GM12878 (cell line): ENCODE measurements around the gene C16orf87. TPM values are rescaled to one million over a fixed set of nuclear protein-coding genes. Genes with fewer than 3 reads are reported as not detected.

Source experiments
- ATAC-seq: fragments of 200-7000 bp; cut with Tn5 transposase; 3 replicates; pipeline ENCODE4 v1.9.1; 2020; ENCODE audit warnings: mild to moderate bottlenecking, moderate library complexity
- BruUV-seq: library from RNA; stranded (reverse); fragments of 400-500 nt; replicated peaks from 2 replicates; lab custom pipeline; 2021; lab: Mats Ljungman, UMichigan
- CTCF ChIA-PET: fragments of 300-600 bp; sonication (Branson Sonifier 250); formaldehyde crosslinking; extraction: SDS; loops from one replicate; lab custom pipeline; 2021; ENCODE audit warnings: inconsistent platforms; lab: Yijun Ruan, JAX
- POLR2A ChIA-PET: fragments of 350-600 bp; formaldehyde crosslinking; extraction: SDS; loops from one replicate; lab custom pipeline; 2021; ENCODE audit warnings: inconsistent platforms; lab: Charles Lee
- RAD21 ChIA-PET: fragments of 300-600 bp; sonication (Branson Sonifier 250); formaldehyde crosslinking; loops from one replicate; lab custom pipeline; 2023; ENCODE audit warnings: antibody characterized with exemption; ENCODE audit not compliant: unreplicated experiment; lab: Charles Lee
- SMC1A ChIA-PET: fragments of 300-600 bp; sonication (Branson Sonifier 250); formaldehyde crosslinking; loops from one replicate; lab custom pipeline; 2023; ENCODE audit not compliant: unreplicated experiment, uncharacterized antibody; lab: Charles Lee
- DNase-seq: peaks from one replicate; pipeline ENCODE4 v3.0.0-alpha.2; 2011; ENCODE audit warnings: low read depth, low spot score
- FAIRE-seq: peaks from 3 replicates; lab custom pipeline; 2011; peaks lifted over from hg19 to GRCh38; lab: Jason Lieb, UNC
- H2AFZ ChIP-seq: 2 replicates; pipeline ENCODE4 v1.6.0; 2011; ENCODE audit warnings: low read depth, low read length, control low read depth; ENCODE audit not compliant: control insufficient read depth
- H3K27ac ChIP-seq: 2 replicates; pipeline ENCODE4 v1.5.1; 2011; ENCODE audit warnings: control low read depth; ENCODE audit not compliant: control insufficient read depth, insufficient read depth
- H3K27me3 ChIP-seq, 2 experiments: replicated peaks in 1 of 2; 2 replicates each; pipeline versions ENCODE4 v1.6.0 to v1.6.1; 2011; ENCODE audit warnings: low read length in 1 of 2; ENCODE audit not compliant: control insufficient read depth in 2 of 2, insufficient read depth in 2 of 2
- H3K36me3 ChIP-seq, 2 experiments: 2 replicates each; pipeline ENCODE4 v1.5.1; 2011; ENCODE audit warnings: low read length in 1 of 2; ENCODE audit not compliant: control insufficient read depth in 2 of 2, insufficient read depth in 2 of 2
- H3K4me1 ChIP-seq: 2 replicates; pipeline ENCODE4 v1.6.1; 2011; ENCODE audit warnings: mild to moderate bottlenecking, low read length, moderate library complexity, mixed read lengths; ENCODE audit not compliant: control insufficient read depth, insufficient read depth
- H3K4me2 ChIP-seq: 2 replicates; pipeline ENCODE4 v1.6.0; 2011; ENCODE audit warnings: control low read depth; ENCODE audit not compliant: control insufficient read depth, insufficient read depth
- H3K4me3 ChIP-seq: fragments of 200-600 bp; sonication (generic); 2 replicates; pipeline ENCODE4 v1.5.1; 2016
- H3K79me2 ChIP-seq: 2 replicates; pipeline ENCODE4 v1.6.0; 2011; ENCODE audit warnings: low read length; ENCODE audit not compliant: control insufficient read depth, insufficient read depth
- H3K9ac ChIP-seq: 2 replicates; pipeline ENCODE4 v1.8.0; 2011; ENCODE audit warnings: low read length, control low read depth, mixed read lengths; ENCODE audit not compliant: control insufficient read depth, insufficient read depth
- H3K9me3 ChIP-seq: replicated peaks from 3 replicates; pipeline ENCODE4 v1.5.1; 2011; ENCODE audit warnings: mild to moderate bottlenecking, low read length; ENCODE audit not compliant: control insufficient read depth, insufficient read depth
- H4K20me1 ChIP-seq: 2 replicates; pipeline ENCODE4 v1.6.0; 2011; ENCODE audit not compliant: control insufficient read depth, insufficient read depth
- BCL11A ChIP-seq: IDR thresholded peaks from 2 replicates; pipeline ENCODE4 v1.6.1; 2011; ENCODE audit warnings: low read depth, low read length
- EZH2 ChIP-seq: IDR thresholded peaks from 2 replicates; pipeline ENCODE4 v1.6.1; 2012; ENCODE audit warnings: low read depth, mild to moderate bottlenecking, control low read depth, inconsistent platforms, low read length, borderline replicate concordance; ENCODE audit not compliant: control insufficient read depth
- HDAC6 ChIP-seq: fragments of 200-600 bp; sonication (generic); IDR thresholded peaks from one replicate; pipeline ENCODE4 v1.8.0; 2017; ENCODE audit warnings: antibody characterized with exemption; ENCODE audit not compliant: unreplicated experiment
- HDGF ChIP-seq: fragments of 450-650 bp; IDR thresholded peaks from 2 replicates; pipeline ENCODE4 v1.6.1; 2016; ENCODE audit warnings: antibody characterized with exemption
- IKZF1 ChIP-seq: fragments of 450-650 bp; conservative IDR thresholded peaks from 2 replicates; pipeline ENCODE4 v1.6.1; 2017; ENCODE audit warnings: antibody characterized with exemption, mild to moderate bottlenecking
- IKZF2 ChIP-seq, 2 experiments: fragments of 450-650 bp; IDR thresholded peaks; 2 replicates each; pipeline ENCODE4 v1.6.1; 2017; ENCODE audit warnings: mild to moderate bottlenecking in 2 of 2, moderate library complexity in 2 of 2
- KLF5 ChIP-seq: fragments of 450-650 bp; IDR thresholded peaks from 2 replicates; pipeline ENCODE4 v1.6.1; 2014; ENCODE audit warnings: mild to moderate bottlenecking; ENCODE audit not compliant: partially characterized antibody
- NFYB ChIP-seq: IDR thresholded peaks from 2 replicates; pipeline ENCODE4 v1.6.1; 2011; ENCODE audit warnings: low read depth, mild to moderate bottlenecking, low read length, improper control_type of control experiment, moderate library complexity; ENCODE audit not compliant: insufficient read depth
- SIN3A ChIP-seq: IDR thresholded peaks from 2 replicates; pipeline ENCODE4 v1.6.1; 2012; ENCODE audit warnings: low read depth, low read length, improper control_type of control experiment
- SUZ12 ChIP-seq: fragments of 200-600 bp; sonication (generic); IDR thresholded peaks from one replicate; pipeline ENCODE4 v1.6.1; 2018; ENCODE audit warnings: antibody characterized with exemption, mild to moderate bottlenecking; ENCODE audit not compliant: unreplicated experiment
- TARDBP ChIP-seq: IDR thresholded peaks from 2 replicates; pipeline ENCODE4 v1.6.1; 2016; ENCODE audit warnings: borderline replicate concordance
- TCF3 ChIP-seq: IDR thresholded peaks from 2 replicates; pipeline ENCODE4 v1.6.1; 2012; ENCODE audit warnings: low read depth, mild to moderate bottlenecking, low read length, borderline replicate concordance; ENCODE audit not compliant: insufficient read depth
- TCF7 ChIP-seq: IDR thresholded peaks from 2 replicates; pipeline ENCODE4 v1.6.1; 2014; ENCODE audit warnings: antibody characterized with exemption, borderline replicate concordance
- YBX1 ChIP-seq: fragments of 450-650 bp; IDR thresholded peaks from 2 replicates; pipeline ENCODE4 v1.6.1; 2016; ENCODE audit warnings: antibody characterized with exemption
- ZBED1 ChIP-seq: IDR thresholded peaks from 2 replicates; pipeline ENCODE4 v1.6.1; 2016; ENCODE audit warnings: borderline replicate concordance
- ZSCAN29 ChIP-seq: fragments of 450-650 bp; IDR thresholded peaks from 2 replicates; pipeline ENCODE4 v1.6.1; 2017; ENCODE audit warnings: mild to moderate bottlenecking, moderate library complexity
- WGBS: methylation state at CpG from one replicate; pipeline ENCODE4 v1.1.6; 2016; ENCODE audit warnings: low lambda C conversion rate; ENCODE audit not compliant: insufficient replicate concordance, insufficient coverage; ENCODE audit errors: missing lambda C conversion rate; 5-methylcytosine and 5-hydroxymethylcytosine counted together
- in situ Hi-C: fragments of 300-500 bp; cut with MboI; formaldehyde crosslinking; loops from 9 replicates; pipeline ENCODE4 v1.14.3; 2018; ENCODE audit warnings: mixed read lengths
- intact Hi-C: fragments of 100-400 bp; cut with micrococcal nuclease; formaldehyde crosslinking; loops from one replicate; pipeline ENCODE4 v1.14.2; 2022; ENCODE audit not compliant: unreplicated experiment
- polyA plus RNA-seq, 11 experiments: library from polyadenylated mRNA; depleted of rRNA in 4 of 11; unstranded in 6 of 11; stranded (reverse) in 5 of 11; fragments of >200 nt; fragmentation: Nextera tagmentation in 4 of 11; fragmentation: Illumina TruSeq in 1 of 11; extraction: Ambion mirVana in 4 of 11; extraction: Trizol in 1 of 11; gene quantifications; 1 replicate in 1 of 11; 2 replicates in 10 of 11; pipeline versions ENCODE4 v1.2.1 to v1.2.3, GENCODE V29; 2011 to 2016; ENCODE audit warnings: inconsistent platforms in 2 of 11, missing spikeins in 2 of 11, low read depth in 1 of 11
- total RNA-seq, 4 experiments: library from RNA; depleted of rRNA in 3 of 4; stranded (reverse); fragments of >200 nt in 3 of 4; fragmentation: Illumina TruSeq in 1 of 4; extraction: Trizol in 1 of 4; gene quantifications; 2 replicates each; pipeline versions ENCODE4 v1.2.1 to v1.2.3, GENCODE V29; 2013 to 2021
- TF ChIP-seq, protein P1 (sequence below): fragments of 450-650 bp; IDR thresholded peaks from 2 replicates; pipeline ENCODE4 v1.6.1; 2017; ENCODE audit warnings: mild to moderate bottlenecking, moderate library complexity
- TF ChIP-seq, protein P2 (sequence below): IDR thresholded peaks from 2 replicates; pipeline ENCODE4 v1.6.1; 2011; ENCODE audit warnings: low read depth, mild to moderate bottlenecking, low read length, moderate library complexity, borderline replicate concordance; ENCODE audit errors: extremely low read depth
- TF ChIP-seq, protein P3 (sequence below): IDR thresholded peaks from 2 replicates; pipeline ENCODE4 v1.6.1; 2011; ENCODE audit warnings: low read depth, low read length, improper control_type of control experiment, borderline replicate concordance

The C16orf87 gene
- total and polyA plus RNA-seq, 10 of the 15 experiments (the other 5 are each of a cell fraction or from before 2014, with no cell fraction given): 18.4 to 72.6 (median 31.0) TPM

DNA sequence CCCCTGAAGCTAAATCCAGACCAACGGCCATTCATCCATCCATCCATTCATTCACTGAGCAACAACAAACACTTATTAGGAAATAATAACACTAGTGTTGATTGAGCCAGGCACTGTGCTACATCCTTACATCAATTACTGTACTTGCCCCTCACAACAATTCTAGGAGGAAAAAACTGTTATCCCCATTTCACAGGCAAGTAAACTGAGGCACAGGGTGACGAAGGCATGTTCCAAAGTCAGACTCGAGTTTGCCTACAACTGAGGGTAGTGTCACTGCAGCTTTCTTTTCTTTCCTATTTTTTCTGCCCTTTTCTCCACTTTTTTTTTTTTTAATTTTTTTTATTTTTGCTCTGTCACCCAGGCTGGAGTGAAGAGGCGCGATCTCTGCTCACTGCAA, 71.7 kb downstream of the C16orf87 start (continued):
- TF ChIP-seq TCF7: no peak

DNA sequence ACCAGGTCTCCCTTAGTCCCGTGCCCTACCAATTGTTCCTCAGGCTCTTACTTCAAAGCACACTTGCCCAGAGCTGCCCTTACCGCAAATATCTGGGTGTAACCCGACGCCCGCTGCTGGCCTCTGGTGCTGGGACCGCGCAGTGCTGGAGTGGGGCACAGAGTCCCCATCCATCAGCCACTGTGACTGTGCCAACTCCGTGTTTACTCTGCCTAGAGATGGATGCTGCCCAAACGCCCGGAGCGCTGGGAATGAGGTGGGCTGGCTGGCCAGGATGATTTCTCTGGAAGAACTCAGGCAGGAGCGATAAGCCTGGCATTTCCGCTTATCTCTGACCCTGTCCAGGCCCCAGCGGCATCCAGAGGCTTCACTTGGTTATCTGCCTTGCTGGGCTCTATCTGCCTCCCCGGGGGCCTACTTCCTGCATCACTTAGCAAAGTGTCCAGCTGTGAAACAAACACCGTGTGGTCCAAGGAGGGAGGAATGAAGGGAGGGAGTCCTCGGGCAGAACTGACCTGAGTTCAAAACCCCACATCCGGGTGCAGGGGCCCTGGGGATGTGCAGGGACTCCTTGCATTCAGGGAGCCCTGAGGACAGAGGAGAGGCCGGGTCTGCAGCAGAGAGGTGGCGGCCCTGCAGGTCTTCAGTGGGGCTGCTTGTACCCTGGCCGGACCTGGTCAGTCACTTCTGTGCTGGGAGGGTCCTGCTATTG, 73.5 kb downstream of the C16orf87 start:
- CTCF ChIA-PET: no interaction called here
- ATAC-seq (no peak), FAIRE-seq (no peak)

More for the DNA sequence above, 73.5 kb downstream of the C16orf87 start:
- Histone ChIP-seq H4K20me1 (no peaks in the 10 kb centered on the region), H3K9me3 (no peaks in the 10 kb centered on the region), H3K4me2 (no peak overlapping the region), H3K4me3 (no peak overlapping the region), H3K79me2 (no peaks in the 10 kb centered on the region), H3K27me3 (no peaks in the 10 kb centered on the region), H2AFZ (no peak overlapping the region), H3K4me1 (peaks cover 3% of the 10 kb centered on the region), H3K36me3 (no peaks in the 10 kb centered on the region), H3K9ac (no peak overlapping the region), H3K27ac (no peak overlapping the region)
- DNase-seq: no peak
- ChIA-PET POLR2A (interaction anchor here (0.6 kb wide), 1 partner anchor 192 kb away, joined by 4 read pairs; no protein-coding TSS in a partner anchor), SMC1A (no interaction called here), RAD21 (interaction anchor here (1.5 kb wide), 1 partner anchor 32 kb away, joined by 3 read pairs; no protein-coding TSS in a partner anchor)
- BruUV-seq: no TSS peak
- TF ChIP-seq IKZF1 (no peak), SIN3A (no peak), ZBED1 (no peak), TARDBP (no peak), EZH2 (no peak), YBX1 (no peak), BCL11A (no peak), HDAC6 (no peak), NFYB (no peak), TCF3 (no peak), KLF5 (no peak), IKZF2 (IDR thresholded peaks at IDR 0.05) (no peak), ZSCAN29 (no peak), SUZ12 (no peak), HDGF (no peak)
- TF ChIP-seq, protein P1, sequence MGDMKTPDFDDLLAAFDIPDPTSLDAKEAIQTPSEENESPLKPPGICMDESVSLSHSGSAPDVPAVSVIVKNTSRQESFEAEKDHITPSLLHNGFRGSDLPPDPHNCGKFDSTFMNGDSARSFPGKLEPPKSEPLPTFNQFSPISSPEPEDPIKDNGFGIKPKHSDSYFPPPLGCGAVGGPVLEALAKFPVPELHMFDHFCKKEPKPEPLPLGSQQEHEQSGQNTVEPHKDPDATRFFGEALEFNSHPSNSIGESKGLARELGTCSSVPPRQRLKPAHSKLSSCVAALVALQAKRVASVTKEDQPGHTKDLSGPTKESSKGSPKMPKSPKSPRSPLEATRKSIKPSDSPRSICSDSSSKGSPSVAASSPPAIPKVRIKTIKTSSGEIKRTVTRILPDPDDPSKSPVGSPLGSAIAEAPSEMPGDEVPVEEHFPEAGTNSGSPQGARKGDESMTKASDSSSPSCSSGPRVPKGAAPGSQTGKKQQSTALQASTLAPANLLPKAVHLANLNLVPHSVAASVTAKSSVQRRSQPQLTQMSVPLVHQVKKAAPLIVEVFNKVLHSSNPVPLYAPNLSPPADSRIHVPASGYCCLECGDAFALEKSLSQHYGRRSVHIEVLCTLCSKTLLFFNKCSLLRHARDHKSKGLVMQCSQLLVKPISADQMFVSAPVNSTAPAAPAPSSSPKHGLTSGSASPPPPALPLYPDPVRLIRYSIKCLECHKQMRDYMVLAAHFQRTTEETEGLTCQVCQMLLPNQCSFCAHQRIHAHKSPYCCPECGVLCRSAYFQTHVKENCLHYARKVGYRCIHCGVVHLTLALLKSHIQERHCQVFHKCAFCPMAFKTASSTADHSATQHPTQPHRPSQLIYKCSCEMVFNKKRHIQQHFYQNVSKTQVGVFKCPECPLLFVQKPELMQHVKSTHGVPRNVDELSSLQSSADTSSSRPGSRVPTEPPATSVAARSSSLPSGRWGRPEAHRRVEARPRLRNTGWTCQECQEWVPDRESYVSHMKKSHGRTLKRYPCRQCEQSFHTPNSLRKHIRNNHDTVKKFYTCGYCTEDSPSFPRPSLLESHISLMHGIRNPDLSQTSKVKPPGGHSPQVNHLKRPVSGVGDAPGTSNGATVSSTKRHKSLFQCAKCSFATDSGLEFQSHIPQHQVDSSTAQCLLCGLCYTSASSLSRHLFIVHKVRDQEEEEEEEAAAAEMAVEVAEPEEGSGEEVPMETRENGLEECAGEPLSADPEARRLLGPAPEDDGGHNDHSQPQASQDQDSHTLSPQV: no peak
- TF ChIP-seq, protein P2, sequence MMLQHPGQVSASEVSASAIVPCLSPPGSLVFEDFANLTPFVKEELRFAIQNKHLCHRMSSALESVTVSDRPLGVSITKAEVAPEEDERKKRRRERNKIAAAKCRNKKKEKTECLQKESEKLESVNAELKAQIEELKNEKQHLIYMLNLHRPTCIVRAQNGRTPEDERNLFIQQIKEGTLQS: no peak
- TF ChIP-seq, protein P3, sequence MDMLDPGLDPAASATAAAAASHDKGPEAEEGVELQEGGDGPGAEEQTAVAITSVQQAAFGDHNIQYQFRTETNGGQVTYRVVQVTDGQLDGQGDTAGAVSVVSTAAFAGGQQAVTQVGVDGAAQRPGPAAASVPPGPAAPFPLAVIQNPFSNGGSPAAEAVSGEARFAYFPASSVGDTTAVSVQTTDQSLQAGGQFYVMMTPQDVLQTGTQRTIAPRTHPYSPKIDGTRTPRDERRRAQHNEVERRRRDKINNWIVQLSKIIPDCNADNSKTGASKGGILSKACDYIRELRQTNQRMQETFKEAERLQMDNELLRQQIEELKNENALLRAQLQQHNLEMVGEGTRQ: no peak
- intact Hi-C loops: no loop called here
- in situ Hi-C loops: no loop called here
- 59% methylated on average over 20 of the region's 21 CpGs for WGBS
